Stimulated activated CD4-positive, alpha-beta T cell treated with anti-CD3 and anti-CD28 coated beads, Interleukin-2, amount 100 ng/mL, for 24 hours (primary cell): ENCODE measurements around the gene C18orf32.
"Not testable (repeated sequence)": the region's sequence is repeated elsewhere in the genome, so short reads cannot be mapped to it uniquely, and the experiment has no call there.

Experiments
- DNase-seq, 2 donors: peaks; one replicate each; pipeline ENCODE4 v3.0.0-alpha.2; 2020

The C18orf32 gene

GRCh38 chr18:49486953-49487710 lies at the start of gene C18orf32:
C18orf32 (minus strand) TSS chr18:49487234; CDS start chr18:49483748, 3,486 bp downstream.
- peak; percentile 94 to 95 for DNase-seq

DNA sequence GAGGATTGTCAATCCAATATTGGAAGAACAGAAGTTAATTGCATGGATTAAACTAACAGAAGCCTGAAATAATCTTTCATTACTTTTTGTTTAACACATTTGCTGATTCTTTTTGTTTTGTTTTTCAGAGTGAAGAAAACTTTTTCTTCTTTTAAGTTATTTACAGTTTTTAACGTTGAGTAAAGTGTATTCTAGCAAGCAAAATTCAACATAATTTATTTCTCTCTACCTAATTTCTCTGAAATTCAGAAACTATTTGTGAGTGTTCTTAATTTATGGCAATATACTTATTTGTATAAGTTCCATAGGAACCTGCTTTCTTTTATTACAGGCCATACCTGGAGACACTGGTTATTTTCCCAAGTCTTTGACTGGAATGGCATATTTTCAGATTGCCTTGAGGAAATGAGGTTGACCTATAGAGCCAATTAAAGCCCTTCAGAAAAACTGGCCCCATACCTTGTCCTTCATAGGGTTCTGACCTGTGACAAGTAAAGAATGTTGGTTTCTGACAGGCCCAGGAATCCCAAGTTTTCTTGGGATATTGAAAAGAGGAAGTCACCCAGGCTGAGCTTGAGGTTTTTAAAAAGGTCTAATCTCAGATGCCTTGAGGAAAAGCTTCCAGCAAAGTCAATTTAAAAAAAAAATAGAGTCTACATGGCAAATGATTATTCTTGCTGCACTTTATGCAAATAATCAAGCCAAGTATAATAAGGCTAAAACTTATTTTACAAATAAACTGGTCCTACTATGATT lies 48.0 kb upstream of the C18orf32 start:
- DNase-seq, result no peak

GRCh38 chr18:49531678-49532153 lies 44.7 kb upstream of the C18orf32 start:
- DNase-seq, result no peak

GRCh38 chr18:49529596-49529995 lies 42.6 kb upstream of the C18orf32 start:
- no peak for DNase-seq

- no peak for DNase-seq
Observed at GRCh38 chr18:49527631-49528327, 40.7 kb upstream of the C18orf32 start.

DNA sequence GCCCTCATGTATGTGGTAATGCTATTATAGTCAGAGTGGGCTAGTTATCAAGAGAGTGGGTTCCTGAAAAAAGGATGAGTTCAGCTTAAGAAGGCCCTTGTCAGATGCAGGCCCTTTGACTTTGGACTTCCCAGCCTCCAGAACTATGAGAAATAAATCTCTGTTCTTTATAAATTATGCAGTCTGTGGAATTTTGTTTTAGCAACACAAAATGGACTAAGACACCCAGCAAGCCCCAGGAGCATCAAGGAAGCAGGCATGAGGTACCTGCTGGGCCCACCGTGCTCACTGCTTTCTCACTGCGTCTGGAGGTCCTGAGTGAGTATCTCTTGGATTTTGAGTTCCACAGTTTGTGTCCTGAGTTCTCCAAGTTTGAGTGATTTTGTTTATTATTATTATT lies 38.9 kb upstream of the C18orf32 start:
- DNase-seq, result no peak

DNA sequence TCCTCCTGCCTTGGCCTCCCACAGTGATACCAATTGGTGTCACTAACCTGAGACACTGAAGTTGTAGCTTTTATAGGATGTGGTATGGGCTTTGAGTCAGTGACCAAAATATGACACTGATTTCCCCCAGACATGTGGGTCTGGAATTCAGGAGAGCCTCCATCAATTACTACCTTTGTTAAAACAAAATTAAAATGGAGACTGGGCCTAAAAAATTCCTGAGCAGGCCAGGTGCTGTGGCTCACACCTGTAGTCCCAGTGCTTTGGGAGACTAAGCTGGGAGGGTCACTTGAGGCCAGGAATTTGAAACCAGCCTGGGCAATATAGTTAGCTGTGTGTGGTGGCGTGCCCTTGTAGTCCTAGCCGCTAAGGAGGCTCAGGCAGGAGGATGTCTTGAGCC lies 37.9 kb upstream of the C18orf32 start:
- no peak for DNase-seq

- DNase-seq, result no peak
Observed at GRCh38 chr18:49524349-49524748, 37.3 kb upstream of the C18orf32 start.

DNA sequence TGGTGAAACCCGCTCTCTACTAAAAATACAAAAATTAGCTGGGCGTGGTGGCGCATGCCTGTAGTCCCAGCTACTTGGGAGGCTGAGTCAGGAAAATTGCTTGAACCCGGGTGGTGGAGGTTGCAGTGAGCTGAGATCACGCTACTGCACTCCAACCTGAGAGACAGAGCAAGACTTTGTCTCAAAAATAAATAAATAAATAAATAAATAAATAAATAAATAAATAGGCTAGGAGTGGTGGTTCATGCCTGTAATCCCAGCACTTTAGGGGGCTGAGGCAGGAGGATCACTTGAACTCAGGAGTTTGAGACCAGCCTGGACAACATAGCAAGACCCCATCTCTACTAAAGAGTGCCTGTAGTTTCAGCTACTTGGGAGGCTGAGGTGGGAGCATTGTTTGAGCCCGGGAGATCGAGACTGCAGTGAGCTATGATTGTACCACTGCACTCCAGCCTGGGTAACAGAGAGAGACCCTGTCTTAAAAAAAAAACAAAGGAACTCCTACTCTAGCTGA lies 36.6 kb upstream of the C18orf32 start:
- DNase-seq, result not testable (repeated sequence)

GRCh38 chr18:49521216-49521835 lies 34.3 kb upstream of the C18orf32 start:
- no peak for DNase-seq

GRCh38 chr18:49520661-49521145 lies 33.7 kb upstream of the C18orf32 start:
- no peak for DNase-seq

DNA sequence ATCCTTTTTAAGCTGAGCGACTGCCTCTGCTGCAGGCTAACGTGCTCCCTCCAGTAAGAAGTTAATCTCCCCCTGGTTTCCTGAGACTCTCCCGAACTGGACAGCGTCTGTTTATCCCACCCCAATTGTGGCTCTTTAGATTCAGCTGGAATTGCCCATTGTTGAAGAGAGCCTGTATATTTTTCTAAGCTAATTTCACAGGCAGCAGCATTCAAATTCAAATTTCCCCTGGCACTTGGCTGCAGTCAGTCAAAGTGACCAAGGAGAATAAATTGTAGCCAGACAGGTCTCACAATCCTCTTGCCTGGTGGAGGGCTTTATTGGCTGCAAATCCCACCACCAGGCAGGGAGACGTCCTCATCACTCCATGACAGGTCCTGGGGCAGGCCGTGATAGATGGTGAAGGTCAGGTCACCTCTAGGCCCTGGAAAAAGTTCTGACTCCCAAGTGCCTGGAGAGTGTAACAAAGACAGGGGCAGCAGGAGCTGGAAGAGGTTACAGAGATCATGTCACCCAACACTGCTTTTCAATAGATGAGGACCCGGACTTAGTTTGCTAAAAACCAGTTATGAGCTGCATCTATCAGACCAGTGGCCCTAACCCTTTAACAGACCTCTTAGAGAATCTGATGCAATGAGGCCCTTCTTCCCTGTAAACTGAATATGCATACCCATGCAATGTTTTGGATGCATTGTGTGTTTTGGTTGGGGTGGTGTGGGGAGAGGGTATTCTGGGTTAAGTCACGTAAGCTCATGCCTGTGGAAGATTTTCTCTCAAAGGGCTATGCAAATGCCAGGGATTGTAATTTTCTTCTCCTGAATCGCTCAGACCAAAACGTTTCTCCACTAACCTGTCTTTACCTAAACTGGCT lies 32.3 kb upstream of the C18orf32 start:
- no peak for DNase-seq

- DNase-seq, result no peak
Observed at GRCh38 chr18:49517483-49517882, 30.4 kb upstream of the C18orf32 start.

- no peak for DNase-seq
Observed at GRCh38 chr18:49515516-49515915, 28.5 kb upstream of the C18orf32 start.

DNA sequence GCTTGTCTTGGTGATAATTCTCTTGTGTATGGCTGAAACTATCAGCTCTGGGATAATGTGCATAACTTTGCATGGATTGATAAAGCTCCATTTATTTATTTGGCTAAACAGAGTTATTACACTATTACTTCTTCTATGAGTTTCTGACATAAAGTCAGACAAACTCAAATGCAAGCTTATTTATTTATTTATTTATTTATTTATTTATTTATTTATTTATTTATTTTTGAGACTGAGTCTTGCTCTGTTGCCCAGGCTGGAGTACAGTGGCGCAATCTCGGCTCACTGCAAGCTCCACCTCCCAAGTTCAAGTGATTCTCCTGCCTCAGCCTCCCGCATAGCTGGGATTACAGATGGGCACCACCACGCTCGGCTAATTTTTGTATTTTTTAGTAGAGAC lies 28.0 kb upstream of the C18orf32 start:
- not testable (repeated sequence) for DNase-seq

DNA sequence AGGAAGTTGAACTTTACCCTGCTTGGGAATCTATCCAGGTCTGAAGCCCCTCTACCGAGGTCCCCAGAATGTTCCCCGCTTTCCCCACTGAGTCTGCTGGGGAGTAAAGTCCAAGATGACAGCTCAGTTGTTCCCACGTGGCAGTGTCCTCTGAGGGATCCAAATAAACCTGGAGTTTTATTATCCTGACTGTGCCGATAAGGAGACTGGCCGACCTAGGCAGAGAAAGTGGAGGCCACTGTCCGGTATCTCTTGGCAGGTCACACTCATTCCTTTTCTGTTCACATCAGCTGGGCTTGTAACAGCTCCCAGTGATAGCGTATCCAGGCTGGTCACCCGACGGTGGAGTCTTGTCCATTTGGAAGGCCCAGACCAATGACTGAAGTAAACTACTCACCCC lies 27.5 kb upstream of the C18orf32 start:
- no peak for DNase-seq

DNA sequence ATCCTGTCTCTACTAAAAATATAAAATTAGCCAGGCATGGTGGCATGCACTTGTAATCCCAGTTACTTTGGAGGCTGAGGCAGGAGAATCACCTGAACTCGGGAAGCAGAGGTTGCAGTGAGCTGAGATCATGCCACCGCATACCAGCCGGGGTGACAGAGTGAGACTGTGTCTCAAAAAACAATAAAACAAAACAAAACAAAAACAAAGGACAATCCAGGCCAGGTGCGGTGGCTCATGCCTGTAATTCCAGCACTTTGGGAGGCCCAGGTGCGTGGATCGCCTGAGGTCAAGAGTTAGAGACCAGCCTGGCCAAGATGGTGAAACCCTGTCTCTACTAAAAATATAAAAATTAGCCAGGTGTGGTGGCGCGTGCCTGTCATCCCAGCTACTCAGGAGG lies 25.8 kb upstream of the C18orf32 start:
- DNase-seq, result not testable (repeated sequence)

DNA sequence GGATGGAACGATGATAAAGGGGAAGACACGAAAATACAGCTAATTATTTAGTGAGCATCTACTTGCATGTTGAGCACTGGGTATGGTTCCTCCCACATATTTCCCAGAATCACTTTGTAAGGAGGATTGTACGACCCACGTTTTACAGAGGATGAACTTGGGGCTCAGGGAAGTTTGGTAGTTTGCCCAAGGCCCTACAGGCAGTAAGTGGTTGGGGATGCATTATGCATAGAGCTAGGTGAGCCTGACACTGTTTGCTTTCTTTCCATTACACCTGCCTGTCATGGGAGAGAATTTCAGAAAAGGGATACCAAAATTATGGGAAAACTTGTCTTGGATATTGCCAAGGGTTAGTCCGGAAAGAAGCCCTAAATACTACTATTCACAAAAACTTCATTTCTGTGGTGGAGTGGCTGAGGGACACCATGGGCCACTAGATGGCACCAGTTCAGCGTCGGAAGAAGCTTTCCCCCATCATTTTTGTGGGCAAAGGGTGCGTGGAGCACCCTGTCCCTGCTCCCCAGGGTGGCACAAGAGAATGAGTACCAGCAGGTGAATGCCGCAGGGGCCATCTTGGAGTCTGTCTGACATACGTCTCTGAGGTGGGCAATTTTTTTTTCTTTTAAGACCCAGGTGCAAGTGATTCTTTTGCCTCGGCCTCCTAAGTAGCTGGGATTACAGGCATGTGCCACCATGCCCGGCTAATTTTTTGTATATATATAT lies 23.5 kb upstream of the C18orf32 start:
- peak; percentile 56 to 57 for DNase-seq

- DNase-seq, result not testable (repeated sequence)
Observed at GRCh38 chr18:49506438-49506837, 19.4 kb upstream of the C18orf32 start.

DNA sequence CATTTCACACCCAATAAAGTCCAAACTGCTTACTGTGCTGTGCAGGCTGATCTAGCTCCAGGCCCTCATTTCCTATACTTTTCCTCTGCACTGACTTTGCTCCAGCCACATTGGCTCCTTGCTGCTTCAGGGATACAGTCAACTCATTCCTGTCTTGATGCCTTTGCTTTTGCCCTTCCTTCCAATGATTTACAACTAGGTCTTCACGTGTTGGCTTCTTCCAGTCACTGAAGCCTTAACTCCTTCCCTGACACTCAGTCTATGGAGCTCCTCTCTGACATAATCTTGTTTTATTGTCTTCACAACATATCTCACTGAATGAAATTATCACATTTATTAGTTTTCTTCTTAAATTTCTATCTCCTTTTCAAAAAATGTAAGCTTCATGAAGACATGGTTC lies 16.9 kb upstream of the C18orf32 start:
- DNase-seq, result no peak
